IMR-90 (cell line): ENCODE measurements around the gene AUH. TPM values are rescaled to one million over a fixed set of nuclear protein-coding genes. Genes with fewer than 3 reads are reported as not detected.

ENCODE experiments used
- ATAC-seq: fragments of 200-7000 bp; cut with Tn5 transposase; 2 replicates; pipeline ENCODE4 v1.9.1; 2020; ENCODE audit warnings: low read depth, mild to moderate bottlenecking, moderate library complexity
- BruUV-seq: library from RNA; stranded (reverse); fragments of 400-500 nt; replicated peaks from 2 replicates; lab custom pipeline; 2021; lab: Mats Ljungman, UMichigan
- CTCF ChIA-PET: fragments of 300-600 bp; formaldehyde crosslinking; extraction: SDS; loops from one replicate; lab custom pipeline; 2021; ENCODE audit warnings: antibody characterized with exemption; lab: Yijun Ruan, JAX
- POLR2A ChIA-PET: fragments of 300-600 bp; sonication (Branson Sonifier 250); formaldehyde crosslinking; loops from one replicate; lab custom pipeline; 2022; ENCODE audit warnings: antibody characterized with exemption; ENCODE audit not compliant: unreplicated experiment; lab: Charles Lee
- DNase-seq: peaks from one replicate; pipeline ENCODE4 v3.0.0; 2013
- H2AFZ ChIP-seq: replicated peaks from 2 replicates; pipeline ENCODE3; 2013; ENCODE audit warnings: low read length, mild to moderate bottlenecking; ENCODE audit not compliant: poor library complexity
- H2AK5ac ChIP-seq: 2 replicates; pipeline ENCODE4 v1.6.1; 2013; ENCODE audit warnings: low read depth, low read length, inconsistent platforms
- H2AK9ac ChIP-seq: replicated peaks from 2 replicates; pipeline ENCODE3; 2013; ENCODE audit warnings: mild to moderate bottlenecking, low read depth, low read length, moderate library complexity; ENCODE audit not compliant: poor library complexity
- H2BK120ac ChIP-seq: 2 replicates; pipeline ENCODE4 v1.6.1; 2013; ENCODE audit warnings: low read depth, low read length, inconsistent platforms
- H2BK15ac ChIP-seq: 3 replicates; pipeline ENCODE4 v1.6.1; 2013; ENCODE audit warnings: low read depth, low read length, inconsistent platforms
- H2BK20ac ChIP-seq: 2 replicates; pipeline ENCODE4 v1.6.1; 2013; ENCODE audit warnings: low read depth, mild to moderate bottlenecking, inconsistent platforms, low read length, moderate library complexity
- H2BK5ac ChIP-seq: 2 replicates; pipeline ENCODE4 v1.6.1; 2013; ENCODE audit warnings: mild to moderate bottlenecking, low read depth, low read length, inconsistent platforms; ENCODE audit not compliant: poor library complexity, severe bottlenecking
- H3K14ac ChIP-seq: replicated peaks from 2 replicates; pipeline ENCODE4 v1.6.1; 2013; ENCODE audit warnings: low read depth, low read length, inconsistent platforms
- H3K18ac ChIP-seq: 2 replicates; pipeline ENCODE4 v1.6.1; 2013; ENCODE audit warnings: low read depth, low read length, control low read depth
- H3K23ac ChIP-seq: 2 replicates; pipeline ENCODE4 v1.6.1; 2013; ENCODE audit warnings: low read depth, low read length, inconsistent platforms
- H3K27ac ChIP-seq: 2 replicates; pipeline ENCODE4 v1.5.1; 2013; ENCODE audit warnings: mild to moderate bottlenecking, control low read depth, low read length; ENCODE audit not compliant: insufficient read depth
- H3K27me3 ChIP-seq: 2 replicates; pipeline ENCODE4 v1.6.1; 2013; ENCODE audit warnings: low read length; ENCODE audit not compliant: control insufficient read depth, insufficient read depth
- H3K36me3 ChIP-seq: 2 replicates; pipeline ENCODE4 v1.6.1; 2013; ENCODE audit warnings: low read length, mixed read lengths; ENCODE audit not compliant: control insufficient read depth, insufficient read depth
- H3K4ac ChIP-seq: 2 replicates; pipeline ENCODE4 v1.6.1; 2013; ENCODE audit warnings: low read depth, low read length, inconsistent platforms
- H3K4me1 ChIP-seq: 2 replicates; pipeline ENCODE4 v1.6.1; 2013; ENCODE audit warnings: low read length, mixed read lengths; ENCODE audit not compliant: control insufficient read depth, insufficient read depth
- H3K4me2 ChIP-seq: 2 replicates; pipeline ENCODE4 v1.6.1; 2013; ENCODE audit warnings: low read depth, mild to moderate bottlenecking, control low read depth, low read length, moderate library complexity
- H3K4me3 ChIP-seq: 2 replicates; pipeline ENCODE4 v1.5.1; 2013; ENCODE audit warnings: low read depth, mild to moderate bottlenecking, control low read depth, low read length, moderate library complexity; ENCODE audit not compliant: insufficient read depth
- H3K56ac ChIP-seq: 2 replicates; pipeline ENCODE4 v1.6.1; 2013; ENCODE audit warnings: low read length, inconsistent platforms; ENCODE audit not compliant: insufficient read depth; ENCODE audit errors: extremely low read depth
- H3K79me1 ChIP-seq, 2 experiments: 2 replicates each; pipeline ENCODE4 v1.6.1; 2013; ENCODE audit warnings: low read length in 2 of 2, inconsistent platforms in 1 of 2, low read depth in 1 of 2
- H3K9ac ChIP-seq: 2 replicates; pipeline ENCODE4 v1.6.1; 2013; ENCODE audit warnings: low read depth, low read length, control low read depth
- H3K9me1 ChIP-seq: 2 replicates; pipeline ENCODE4 v1.6.1; 2013; ENCODE audit warnings: low read length, inconsistent platforms; ENCODE audit not compliant: insufficient read depth
- H3K9me3 ChIP-seq: 2 replicates; pipeline ENCODE4 v1.6.1; 2013; ENCODE audit warnings: low read length; ENCODE audit not compliant: control insufficient read depth, insufficient read depth
- H4K20me1 ChIP-seq: 2 replicates; pipeline ENCODE4 v1.6.1; 2013; ENCODE audit warnings: low read length, inconsistent platforms; ENCODE audit not compliant: insufficient read depth
- H4K5ac ChIP-seq: 2 replicates; pipeline ENCODE4 v1.6.1; 2013; ENCODE audit warnings: mild to moderate bottlenecking, low read depth, low read length, control low read depth
- H4K8ac ChIP-seq, 2 experiments: 2 replicates each; pipeline ENCODE4 v1.6.1; 2013; ENCODE audit warnings: low read depth in 2 of 2, low read length in 2 of 2, control low read depth in 1 of 2, inconsistent platforms in 1 of 2
- H4K91ac ChIP-seq: 2 replicates; pipeline ENCODE4 v1.6.1; 2013; ENCODE audit warnings: low read depth, low read length, inconsistent platforms; ENCODE audit not compliant: insufficient read depth
- BHLHE40 ChIP-seq: fragments of 150-350 bp; IDR thresholded peaks from 2 replicates; pipeline ENCODE4 v1.6.1; 2016; ENCODE audit warnings: mild to moderate bottlenecking, low read depth, low read length
- CHD1 ChIP-seq: IDR thresholded peaks from 2 replicates; pipeline ENCODE4 v1.6.1; 2012; ENCODE audit warnings: low read depth, low read length, improper control_type of control experiment
- RCOR1 ChIP-seq: IDR thresholded peaks from 2 replicates; pipeline ENCODE4 v1.6.1; 2012; ENCODE audit warnings: mild to moderate bottlenecking, low read length, improper control_type of control experiment; ENCODE audit not compliant: insufficient replicate concordance
- WGBS, 2 experiments: methylation state at CpG; one replicate each; pipeline versions ENCODE4 v1.1.5 to v1.1.7; 2013; ENCODE audit warnings: missing lambda C conversion rate in 2 of 2; ENCODE audit not compliant: insufficient read length in 1 of 2; ENCODE audit errors: extremely low coverage in 2 of 2; 5-methylcytosine and 5-hydroxymethylcytosine counted together
- dilution Hi-C: fragments of 300-500 bp; cut with HindIII; formaldehyde crosslinking; loops from one replicate; pipeline ENCODE4 v1.14.3; 2018; ENCODE audit warnings: low sequenced_read_pairs; ENCODE audit not compliant: unreplicated experiment
- in situ Hi-C: fragments of 300-500 bp; cut with MboI; formaldehyde crosslinking; loops from 3 replicates; pipeline ENCODE4 v1.14.3; 2019; ENCODE audit warnings: low sequenced_read_pairs, inconsistent platforms, mixed read lengths
- intact Hi-C: fragments of 100-400 bp; cut with micrococcal nuclease; formaldehyde crosslinking; loops from 2 replicates; pipeline ENCODE4 v1.10.0; 2022
- polyA plus RNA-seq, 3 experiments: library from polyadenylated mRNA; depleted of rRNA; stranded (reverse); fragments of >200 nt; gene quantifications; 2 replicates each; pipeline ENCODE4 v1.2.3, GENCODE V29; 2012; ENCODE audit warnings: low replicate concordance in 1 of 3
- total RNA-seq: library from RNA; depleted of rRNA; stranded (reverse); fragments of >200 nt; gene quantifications from 2 replicates; pipeline ENCODE4 v1.2.3, GENCODE V29; 2012

Gene AUH
- total and polyA plus RNA-seq, 2 of the 4 experiments (the other 2 are of a cell fraction): 5.9 to 8.1 TPM

GRCh38 chr9:91295357-91295756 lies 66.4 kb downstream of the AUH start:
- TF ChIP-seq CHD1: no peak
- TF ChIP-seq RCOR1: no peak
- no peak for TF ChIP-seq BHLHE40
- CTCF ChIA-PET: no interaction called here

More at GRCh38 chr9:91295357-91295756, 66.4 kb downstream of the AUH start:
- Histone ChIP-seq H3K9me1 (peaks cover 5% of the 10 kb centered on the region), H3K4me1 (peaks cover 3% of the 10 kb centered on the region; the same call in 1 of the 2 replicates), H3K4ac (no peak overlapping the region), H4K91ac (no peak overlapping the region), H3K56ac (no peak overlapping the region), H2AFZ (no peak overlapping the region), H2AK5ac (no peak overlapping the region), H3K27me3 (no peaks in the 10 kb centered on the region), H2BK5ac (no peak overlapping the region), H3K18ac (no peak overlapping the region), H3K9me3 (no peaks in the 10 kb centered on the region), H3K79me1 (peaks cover 6 to 22% of the 10 kb centered on the region in 2 experiments), H4K20me1 (no peaks in the 10 kb centered on the region), H2BK15ac (no peak overlapping the region), H3K4me3 (no peak overlapping the region), H3K9ac (no peak overlapping the region), H3K27ac (no peak overlapping the region), H4K5ac (no peak overlapping the region), H3K4me2 (no peak overlapping the region), H3K36me3 (peaks cover 24% of the 10 kb centered on the region), H3K23ac (no peak overlapping the region), H2BK120ac (no peak overlapping the region), H2AK9ac (no peak overlapping the region), H2BK20ac (no peak overlapping the region), H3K14ac (no peak overlapping the region), H4K8ac (no peak overlapping the region)
- no CpG with 5 or more reads among the region's 2 CpGs for WGBS, 2 experiments
- in situ Hi-C loops: no loop called here
- DNase-seq: no peak
- BruUV-seq: no TSS peak
- dilution Hi-C loops: no loop called here
- POLR2A ChIA-PET: no interaction called here
- ATAC-seq: no peak
- intact Hi-C loops: no loop called here
